IMR-90 (cell line): Measurements from ENCODE around the gene ZNF761. TPM values are rescaled to one million over a fixed set of nuclear protein-coding genes. Genes with fewer than 3 reads are reported as not detected.

Experiments used
- ATAC-seq: fragments of 200-7000 bp; cut with Tn5 transposase; 2 replicates; pipeline ENCODE4 v1.9.1; 2020; ENCODE audit warnings: low read depth, mild to moderate bottlenecking, moderate library complexity
- BruUV-seq: library from RNA; stranded (reverse); fragments of 400-500 nt; replicated peaks from 2 replicates; lab custom pipeline; 2021; lab: Mats Ljungman, UMichigan
- CTCF ChIA-PET: fragments of 300-600 bp; formaldehyde crosslinking; extraction: SDS; loops from one replicate; lab custom pipeline; 2021; ENCODE audit warnings: antibody characterized with exemption; lab: Yijun Ruan, JAX
- POLR2A ChIA-PET: fragments of 300-600 bp; sonication (Branson Sonifier 250); formaldehyde crosslinking; loops from one replicate; lab custom pipeline; 2022; ENCODE audit warnings: antibody characterized with exemption; ENCODE audit not compliant: unreplicated experiment; lab: Charles Lee
- DNase-seq: peaks from one replicate; pipeline ENCODE4 v3.0.0; 2013
- H2AFZ ChIP-seq: replicated peaks from 2 replicates; pipeline ENCODE3; 2013; ENCODE audit warnings: low read length, mild to moderate bottlenecking; ENCODE audit not compliant: poor library complexity
- H2AK5ac ChIP-seq: 2 replicates; pipeline ENCODE4 v1.6.1; 2013; ENCODE audit warnings: low read depth, low read length, inconsistent platforms
- H2AK9ac ChIP-seq: replicated peaks from 2 replicates; pipeline ENCODE3; 2013; ENCODE audit warnings: mild to moderate bottlenecking, low read depth, low read length, moderate library complexity; ENCODE audit not compliant: poor library complexity
- H2BK120ac ChIP-seq: 2 replicates; pipeline ENCODE4 v1.6.1; 2013; ENCODE audit warnings: low read depth, low read length, inconsistent platforms
- H2BK15ac ChIP-seq: 3 replicates; pipeline ENCODE4 v1.6.1; 2013; ENCODE audit warnings: low read depth, low read length, inconsistent platforms
- H2BK20ac ChIP-seq: 2 replicates; pipeline ENCODE4 v1.6.1; 2013; ENCODE audit warnings: low read depth, mild to moderate bottlenecking, inconsistent platforms, low read length, moderate library complexity
- H2BK5ac ChIP-seq: 2 replicates; pipeline ENCODE4 v1.6.1; 2013; ENCODE audit warnings: mild to moderate bottlenecking, low read depth, low read length, inconsistent platforms; ENCODE audit not compliant: poor library complexity, severe bottlenecking
- H3K14ac ChIP-seq: replicated peaks from 2 replicates; pipeline ENCODE4 v1.6.1; 2013; ENCODE audit warnings: low read depth, low read length, inconsistent platforms
- H3K18ac ChIP-seq: 2 replicates; pipeline ENCODE4 v1.6.1; 2013; ENCODE audit warnings: low read depth, low read length, control low read depth
- H3K23ac ChIP-seq: 2 replicates; pipeline ENCODE4 v1.6.1; 2013; ENCODE audit warnings: low read depth, low read length, inconsistent platforms
- H3K27ac ChIP-seq: 2 replicates; pipeline ENCODE4 v1.5.1; 2013; ENCODE audit warnings: mild to moderate bottlenecking, control low read depth, low read length; ENCODE audit not compliant: insufficient read depth
- H3K27me3 ChIP-seq: 2 replicates; pipeline ENCODE4 v1.6.1; 2013; ENCODE audit warnings: low read length; ENCODE audit not compliant: control insufficient read depth, insufficient read depth
- H3K36me3 ChIP-seq: 2 replicates; pipeline ENCODE4 v1.6.1; 2013; ENCODE audit warnings: low read length, mixed read lengths; ENCODE audit not compliant: control insufficient read depth, insufficient read depth
- H3K4ac ChIP-seq: 2 replicates; pipeline ENCODE4 v1.6.1; 2013; ENCODE audit warnings: low read depth, low read length, inconsistent platforms
- H3K4me1 ChIP-seq: 2 replicates; pipeline ENCODE4 v1.6.1; 2013; ENCODE audit warnings: low read length, mixed read lengths; ENCODE audit not compliant: control insufficient read depth, insufficient read depth
- H3K4me2 ChIP-seq: 2 replicates; pipeline ENCODE4 v1.6.1; 2013; ENCODE audit warnings: low read depth, mild to moderate bottlenecking, control low read depth, low read length, moderate library complexity
- H3K4me3 ChIP-seq: 2 replicates; pipeline ENCODE4 v1.5.1; 2013; ENCODE audit warnings: low read depth, mild to moderate bottlenecking, control low read depth, low read length, moderate library complexity; ENCODE audit not compliant: insufficient read depth
- H3K56ac ChIP-seq: 2 replicates; pipeline ENCODE4 v1.6.1; 2013; ENCODE audit warnings: low read length, inconsistent platforms; ENCODE audit not compliant: insufficient read depth; ENCODE audit errors: extremely low read depth
- H3K79me1 ChIP-seq, 2 experiments: 2 replicates each; pipeline ENCODE4 v1.6.1; 2013; ENCODE audit warnings: low read length in 2 of 2, inconsistent platforms in 1 of 2, low read depth in 1 of 2
- H3K9ac ChIP-seq: 2 replicates; pipeline ENCODE4 v1.6.1; 2013; ENCODE audit warnings: low read depth, low read length, control low read depth
- H3K9me1 ChIP-seq: 2 replicates; pipeline ENCODE4 v1.6.1; 2013; ENCODE audit warnings: low read length, inconsistent platforms; ENCODE audit not compliant: insufficient read depth
- H3K9me3 ChIP-seq: 2 replicates; pipeline ENCODE4 v1.6.1; 2013; ENCODE audit warnings: low read length; ENCODE audit not compliant: control insufficient read depth, insufficient read depth
- H4K20me1 ChIP-seq: 2 replicates; pipeline ENCODE4 v1.6.1; 2013; ENCODE audit warnings: low read length, inconsistent platforms; ENCODE audit not compliant: insufficient read depth
- H4K5ac ChIP-seq: 2 replicates; pipeline ENCODE4 v1.6.1; 2013; ENCODE audit warnings: mild to moderate bottlenecking, low read depth, low read length, control low read depth
- H4K8ac ChIP-seq, 2 experiments: 2 replicates each; pipeline ENCODE4 v1.6.1; 2013; ENCODE audit warnings: low read depth in 2 of 2, low read length in 2 of 2, control low read depth in 1 of 2, inconsistent platforms in 1 of 2
- H4K91ac ChIP-seq: 2 replicates; pipeline ENCODE4 v1.6.1; 2013; ENCODE audit warnings: low read depth, low read length, inconsistent platforms; ENCODE audit not compliant: insufficient read depth
- BHLHE40 ChIP-seq: fragments of 150-350 bp; IDR thresholded peaks from 2 replicates; pipeline ENCODE4 v1.6.1; 2016; ENCODE audit warnings: mild to moderate bottlenecking, low read depth, low read length
- CEBPB ChIP-seq: IDR thresholded peaks from 2 replicates; pipeline ENCODE4 v1.6.1; 2012; ENCODE audit warnings: low read depth, low read length, improper control_type of control experiment
- CHD1 ChIP-seq: IDR thresholded peaks from 2 replicates; pipeline ENCODE4 v1.6.1; 2012; ENCODE audit warnings: low read depth, low read length, improper control_type of control experiment
- ELK1 ChIP-seq: fragments of 150-350 bp; IDR thresholded peaks from 2 replicates; pipeline ENCODE4 v1.6.1; 2016; ENCODE audit warnings: low read depth, mild to moderate bottlenecking, low read length, moderate library complexity, borderline replicate concordance
- FOS ChIP-seq: fragments of 150-350 bp; IDR thresholded peaks from 2 replicates; pipeline ENCODE4 v1.6.1; 2016; ENCODE audit warnings: low read depth, low read length
- MAFK ChIP-seq: IDR thresholded peaks from 2 replicates; pipeline ENCODE4 v1.6.1; 2012; ENCODE audit warnings: low read depth, low read length, improper control_type of control experiment
- MAZ ChIP-seq: IDR thresholded peaks from 2 replicates; pipeline ENCODE4 v1.6.1; 2012; ENCODE audit warnings: low read depth, mild to moderate bottlenecking, low read length, improper control_type of control experiment, moderate library complexity, borderline replicate concordance
- MXI1 ChIP-seq: IDR thresholded peaks from 2 replicates; pipeline ENCODE4 v1.6.1; 2012; ENCODE audit warnings: low read depth, mild to moderate bottlenecking, low read length, moderate library complexity, borderline replicate concordance
- NFE2L2 ChIP-seq: fragments of 150-350 bp; IDR thresholded peaks from 2 replicates; pipeline ENCODE4 v1.6.1; 2016; ENCODE audit warnings: low read depth, mild to moderate bottlenecking, low read length
- POLR2A ChIP-seq: IDR thresholded peaks from 2 replicates; pipeline ENCODE4 v1.6.1; 2012; ENCODE audit warnings: mild to moderate bottlenecking, low read depth, low read length
- RAD21 ChIP-seq: IDR thresholded peaks from 2 replicates; pipeline ENCODE4 v1.6.1; 2012; ENCODE audit warnings: low read length, improper control_type of control experiment
- RCOR1 ChIP-seq: IDR thresholded peaks from 2 replicates; pipeline ENCODE4 v1.6.1; 2012; ENCODE audit warnings: mild to moderate bottlenecking, low read length, improper control_type of control experiment; ENCODE audit not compliant: insufficient replicate concordance
- RFX5 ChIP-seq: IDR thresholded peaks from 2 replicates; pipeline ENCODE4 v1.8.0; 2012; ENCODE audit warnings: low read depth, mild to moderate bottlenecking, low read length, moderate library complexity
- SMC3 ChIP-seq: fragments of 150-350 bp; IDR thresholded peaks from 2 replicates; pipeline ENCODE4 v1.6.1; 2016; ENCODE audit warnings: low read depth, mild to moderate bottlenecking, antibody characterized with exemption, low read length, moderate library complexity
- USF2 ChIP-seq: fragments of 150-350 bp; IDR thresholded peaks from 2 replicates; pipeline ENCODE4 v1.6.1; 2017; ENCODE audit warnings: mild to moderate bottlenecking, antibody characterized with exemption, low read length, low read depth
- WGBS, 2 experiments: methylation state at CpG; one replicate each; pipeline versions ENCODE4 v1.1.5 to v1.1.7; 2013; ENCODE audit warnings: missing lambda C conversion rate in 2 of 2; ENCODE audit not compliant: insufficient read length in 1 of 2; ENCODE audit errors: extremely low coverage in 2 of 2; 5-methylcytosine and 5-hydroxymethylcytosine counted together
- dilution Hi-C: fragments of 300-500 bp; cut with HindIII; formaldehyde crosslinking; loops from one replicate; pipeline ENCODE4 v1.14.3; 2018; ENCODE audit warnings: low sequenced_read_pairs; ENCODE audit not compliant: unreplicated experiment
- in situ Hi-C: fragments of 300-500 bp; cut with MboI; formaldehyde crosslinking; loops from 3 replicates; pipeline ENCODE4 v1.14.3; 2019; ENCODE audit warnings: low sequenced_read_pairs, inconsistent platforms, mixed read lengths
- intact Hi-C: fragments of 100-400 bp; cut with micrococcal nuclease; formaldehyde crosslinking; loops from 2 replicates; pipeline ENCODE4 v1.10.0; 2022
- polyA plus RNA-seq, 3 experiments: library from polyadenylated mRNA; depleted of rRNA; stranded (reverse); fragments of >200 nt; gene quantifications; 2 replicates each; pipeline ENCODE4 v1.2.3, GENCODE V29; 2012; ENCODE audit warnings: low replicate concordance in 1 of 3
- total RNA-seq: library from RNA; depleted of rRNA; stranded (reverse); fragments of >200 nt; gene quantifications from 2 replicates; pipeline ENCODE4 v1.2.3, GENCODE V29; 2012
- TF ChIP-seq, protein P1 (sequence below): conservative IDR thresholded peaks from 2 replicates; pipeline ENCODE4 v1.5.1; 2012; ENCODE audit warnings: mild to moderate bottlenecking, low read depth, low read length, improper control_type of control experiment

The ZNF761 gene
- total and polyA plus RNA-seq, 2 of the 4 experiments (the other 2 are of a cell fraction) = 7.9 to 21.9 TPM

GRCh38 chr19:53463263-53463662 lies 31.5 kb downstream of the ZNF761 start:
- CTCF ChIA-PET = no interaction called here
- no peak overlapping the region for H2AK9ac ChIP-seq

More at GRCh38 chr19:53463263-53463662, 31.5 kb downstream of the ZNF761 start:
- Histone ChIP-seq H3K27ac (no peak overlapping the region), H4K20me1 (no peaks in the 10 kb centered on the region), H3K9ac (no peak overlapping the region), H3K18ac (no peak overlapping the region), H3K4me2 (0 out of 2 replicates have a peak overlapping the region, but pooled peaks have one; percentile 36), H3K23ac (no peak overlapping the region), H3K4ac (no peak overlapping the region), H4K8ac (no peak overlapping the region), H2BK20ac (no peak overlapping the region), H2BK120ac (no peak overlapping the region), H3K79me1 (0 out of 4 replicates have a peak, but pooled peaks cover 1% of the 10 kb centered on the region in 2 experiments), H3K14ac (no peak overlapping the region), H3K27me3 (no peaks in the 10 kb centered on the region), H3K56ac (no peak overlapping the region), H2AK5ac (no peak overlapping the region), H3K9me3 (peaks cover 10% of the 10 kb centered on the region), H2BK15ac (no peak overlapping the region), H3K36me3 (0 out of 2 replicates have a peak, but pooled peaks cover 2% of the 10 kb centered on the region), H4K91ac (no peak overlapping the region), H4K5ac (no peak overlapping the region), H2AFZ (peak overlapping the region; percentile 39), H2BK5ac (no peak overlapping the region), H3K4me1 (no peaks in the 10 kb centered on the region), H3K9me1 (no peaks in the 10 kb centered on the region), H3K4me3 (no peak overlapping the region)
- peak; percentile 6 for DNase-seq
- 13% methylated on average over 3 of the region's 19 CpGs; no CpG with 5 or more reads in 1 of the 2 experiments for WGBS, 2 experiments
- ATAC-seq = peak; percentile 3; the same call in 1 of the 2 replicates
- TF ChIP-seq MXI1 = no peak
- TF ChIP-seq, protein P1, sequence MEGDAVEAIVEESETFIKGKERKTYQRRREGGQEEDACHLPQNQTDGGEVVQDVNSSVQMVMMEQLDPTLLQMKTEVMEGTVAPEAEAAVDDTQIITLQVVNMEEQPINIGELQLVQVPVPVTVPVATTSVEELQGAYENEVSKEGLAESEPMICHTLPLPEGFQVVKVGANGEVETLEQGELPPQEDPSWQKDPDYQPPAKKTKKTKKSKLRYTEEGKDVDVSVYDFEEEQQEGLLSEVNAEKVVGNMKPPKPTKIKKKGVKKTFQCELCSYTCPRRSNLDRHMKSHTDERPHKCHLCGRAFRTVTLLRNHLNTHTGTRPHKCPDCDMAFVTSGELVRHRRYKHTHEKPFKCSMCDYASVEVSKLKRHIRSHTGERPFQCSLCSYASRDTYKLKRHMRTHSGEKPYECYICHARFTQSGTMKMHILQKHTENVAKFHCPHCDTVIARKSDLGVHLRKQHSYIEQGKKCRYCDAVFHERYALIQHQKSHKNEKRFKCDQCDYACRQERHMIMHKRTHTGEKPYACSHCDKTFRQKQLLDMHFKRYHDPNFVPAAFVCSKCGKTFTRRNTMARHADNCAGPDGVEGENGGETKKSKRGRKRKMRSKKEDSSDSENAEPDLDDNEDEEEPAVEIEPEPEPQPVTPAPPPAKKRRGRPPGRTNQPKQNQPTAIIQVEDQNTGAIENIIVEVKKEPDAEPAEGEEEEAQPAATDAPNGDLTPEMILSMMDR = no peak
- no peak for TF ChIP-seq USF2
- TF ChIP-seq SMC3 = no peak
- no peak for TF ChIP-seq RAD21
- TF ChIP-seq BHLHE40 = no peak
- no peak for TF ChIP-seq NFE2L2
- TF ChIP-seq POLR2A = no peak
- TF ChIP-seq CHD1 = no peak
- no peak for TF ChIP-seq MAZ
- TF ChIP-seq RFX5 = no peak
- TF ChIP-seq CEBPB = no peak
- TF ChIP-seq FOS = no peak
- TF ChIP-seq ELK1 = no peak
- no peak for TF ChIP-seq MAFK
- TF ChIP-seq RCOR1 = no peak
- POLR2A ChIA-PET = no interaction called here
- in situ Hi-C loops (no loop called here), intact Hi-C loops (no loop called here), dilution Hi-C loops (no loop called here)
- no TSS peak for BruUV-seq
